ENCODE results near the gene MLLT10. TPM values are rescaled to one million over a fixed set of nuclear protein-coding genes. Genes with fewer than 3 reads are reported as not detected.

The MLLT10 gene
- total and polyA plus RNA-seq, 10 of the 15 experiments (the other 5 are each of a cell fraction or from before 2014, with no cell fraction given) = 8.7 to 61.1 (median 28.5) TPM

DNA sequence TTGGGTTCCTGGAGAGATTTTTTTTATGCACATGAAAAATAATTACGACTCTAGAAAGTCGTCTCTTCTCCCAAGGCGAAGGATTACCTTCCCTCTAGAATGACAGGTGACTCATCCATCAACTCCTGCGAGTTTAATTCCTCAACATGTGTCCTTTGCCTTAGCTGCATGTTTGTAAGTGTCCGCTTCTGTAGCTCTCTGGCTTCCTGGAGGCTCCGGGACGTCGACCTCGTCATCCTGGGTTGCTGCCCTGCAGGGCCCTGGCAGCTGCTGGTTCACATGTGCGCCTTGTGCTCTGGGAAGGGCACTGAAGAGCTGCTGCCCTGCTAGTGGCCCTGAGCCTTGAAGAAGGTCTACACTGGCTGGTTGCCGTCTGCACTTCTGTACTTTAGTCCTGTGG lies 210.2 kb downstream of the MLLT10 start:
- H3K9ac ChIP-seq (ENCODE audit: control insufficient read depth, insufficient read depth, low read length) = no peak overlapping the region
- H3K36me3 ChIP-seq (ENCODE audit: control insufficient read depth in 2 of 2, insufficient read depth in 2 of 2, low read length in 1 of 2) = peaks cover 3 to 9% of the 10 kb centered on the region in 2 experiments
- H3K27ac ChIP-seq (ENCODE audit: control insufficient read depth, insufficient read depth) = no peak overlapping the region
- H3K4me3 ChIP-seq = no peak overlapping the region
- intact Hi-C loops (cut with micrococcal nuclease; ENCODE audit: unreplicated experiment) (no loop called here), in situ Hi-C loops (cut with MboI) (loop anchor here (25.0 kb wide), 1 partner anchor 882 kb away; no protein-coding TSS in a partner anchor)
- SMC1A ChIA-PET (ENCODE audit: uncharacterized antibody, unreplicated experiment) = no interaction called here
- no peaks in the 10 kb centered on the region for H4K20me1 ChIP-seq (ENCODE audit: control insufficient read depth, insufficient read depth)
- TF ChIP-seq SP1 (IDR thresholded peaks at IDR 0.05; ENCODE audit: low read depth, low read length) (no peak), POLR2A (IDR thresholded peaks at IDR 0.05; ENCODE audit: low read depth, low read length) (peak; percentile 22; the same call in 1 of the 2 replicates), CREB1 (IDR thresholded peaks at IDR 0.05; ENCODE audit: low read depth) (no peak), CEBPZ (IDR thresholded peaks at IDR 0.05; ENCODE audit: low read depth, low read length) (no peak), EED (IDR thresholded peaks at IDR 0.05; ENCODE audit: low read depth) (no peak)
- H3K4me2 ChIP-seq (ENCODE audit: control insufficient read depth, insufficient read depth) = no peak overlapping the region
- DNase-seq (ENCODE audit: low read depth, low spot score) (no peak), FAIRE-seq (no peak), ATAC-seq (no peak)
- H3K27me3 ChIP-seq (replicated peaks in 1 of 2; ENCODE audit: control insufficient read depth in 2 of 2, insufficient read depth in 2 of 2, low read length in 1 of 2) = no peaks in the 10 kb centered on the region
- no peaks in the 10 kb centered on the region for H3K4me1 ChIP-seq (ENCODE audit: control insufficient read depth, insufficient read depth, low read length)
- no peaks in the 10 kb centered on the region for H3K9me3 ChIP-seq (replicated peaks; ENCODE audit: control insufficient read depth, insufficient read depth, low read length)
- no TSS peak for BruUV-seq (replicated peaks)
- no peaks in the 10 kb centered on the region for H3K79me2 ChIP-seq (ENCODE audit: control insufficient read depth, insufficient read depth, low read length)
- POLR2A ChIA-PET = no interaction called here
- RAD21 ChIA-PET (ENCODE audit: unreplicated experiment) = no interaction called here
- 99% methylated on average over 11 of the region's 11 CpGs for WGBS (ENCODE audit: insufficient coverage, insufficient replicate concordance, low lambda C conversion rate, missing lambda C conversion rate)
- no peak overlapping the region for H2AFZ ChIP-seq (ENCODE audit: control insufficient read depth, low read depth, low read length)
- CTCF ChIA-PET = no interaction called here

- no peak overlapping the region for H3K4me3 ChIP-seq
- no peak overlapping the region for H3K27ac ChIP-seq (ENCODE audit: control insufficient read depth, insufficient read depth)
- intact Hi-C loops (cut with micrococcal nuclease; ENCODE audit: unreplicated experiment) (no loop called here), in situ Hi-C loops (cut with MboI) (loop anchor here (25.0 kb wide), 1 partner anchor 884 kb away; no protein-coding TSS in a partner anchor)
- no peak overlapping the region for H2AFZ ChIP-seq (ENCODE audit: control insufficient read depth, low read depth, low read length)
- ChIA-PET RAD21 (ENCODE audit: unreplicated experiment) (interaction anchor here (0.8 kb wide), 1 partner anchor 250 kb away, joined by 3 read pairs; no protein-coding TSS in a partner anchor), SMC1A (ENCODE audit: uncharacterized antibody, unreplicated experiment) (interaction anchor here (0.9 kb wide), 1 partner anchor 21 kb away, joined by 3 read pairs; no protein-coding TSS in a partner anchor), CTCF (no interaction called here), POLR2A (no interaction called here)
- 53% methylated on average over 6 of the region's 6 CpGs for WGBS (ENCODE audit: insufficient coverage, insufficient replicate concordance, low lambda C conversion rate, missing lambda C conversion rate)
- H3K4me1 ChIP-seq (ENCODE audit: control insufficient read depth, insufficient read depth, low read length) = no peaks in the 10 kb centered on the region
- peaks cover 3 to 9% of the 10 kb centered on the region in 2 experiments for H3K36me3 ChIP-seq (ENCODE audit: control insufficient read depth in 2 of 2, insufficient read depth in 2 of 2, low read length in 1 of 2)
- H3K27me3 ChIP-seq (replicated peaks in 1 of 2; ENCODE audit: control insufficient read depth in 2 of 2, insufficient read depth in 2 of 2, low read length in 1 of 2) = no peaks in the 10 kb centered on the region
- no peak overlapping the region for H3K9ac ChIP-seq (ENCODE audit: control insufficient read depth, insufficient read depth, low read length)
- ATAC-seq = no peak
- no peaks in the 10 kb centered on the region for H3K79me2 ChIP-seq (ENCODE audit: control insufficient read depth, insufficient read depth, low read length)
- BruUV-seq (replicated peaks) = no TSS peak
- no peaks in the 10 kb centered on the region for H4K20me1 ChIP-seq (ENCODE audit: control insufficient read depth, insufficient read depth)
- no peak for DNase-seq (ENCODE audit: low read depth, low spot score)
- H3K9me3 ChIP-seq (replicated peaks; ENCODE audit: control insufficient read depth, insufficient read depth, low read length) = no peaks in the 10 kb centered on the region
- no peak for FAIRE-seq
- no peak overlapping the region for H3K4me2 ChIP-seq (ENCODE audit: control insufficient read depth, insufficient read depth)
- TF ChIP-seq POLR2AphosphoS2 (IDR thresholded peaks at IDR 0.05; ENCODE audit: low read depth, low read length) (0 out of 2 replicates have a peak, but pooled peaks have one; percentile 42), BACH1 (IDR thresholded peaks at IDR 0.05; ENCODE audit: borderline replicate concordance) (no peak), RUNX3 (IDR thresholded peaks at IDR 0.05; ENCODE audit: low read length) (peak; percentile 50)
Observed at GRCh38 chr10:21746118-21746517, 212.1 kb downstream of the MLLT10 start.

Measured in GM12878 (cell line).